Gastroesophageal sphincter (tissue), 4 donors: ENCODE data around the gene COQ10A. TPM values are rescaled to one million over a fixed set of nuclear protein-coding genes. Genes with fewer than 3 reads are reported as not detected.
A peak's percentile ranks its signal among the peaks of the same experiment; 100 is the strongest.

ENCODE experiments used
- ATAC-seq: fragments of 150-250 bp; one replicate; pipeline ENCODE4 v1.9.1; 2016; ENCODE audit warnings: mild to moderate bottlenecking, moderate library complexity
- H3K27ac ChIP-seq, 4 donors: fragments of 200-600 bp; sonication (generic) in 3 of 4; 1 replicate in 3 of 4; 2 replicates in 1 of 4; pipeline ENCODE4 v1.5.1; 2016 to 2019
- H3K27me3 ChIP-seq: fragments of 200-600 bp; sonication (generic); one replicate; pipeline ENCODE4 v1.5.1; 2019
- H3K36me3 ChIP-seq, 2 donors: fragments of 200-600 bp; sonication (generic); one replicate each; pipeline ENCODE4 v1.5.1; 2019; ENCODE audit warnings: control low read depth in 1 of 2
- H3K4me1 ChIP-seq, 3 donors: fragments of 200-600 bp; sonication (generic); 1 replicate in 2 of 3; 2 replicates in 1 of 3; pipeline ENCODE4 v1.5.1; 2016 to 2019; ENCODE audit warnings: control low read depth in 2 of 3
- H3K4me3 ChIP-seq, 2 donors: fragments of 200-600 bp; sonication (generic); one replicate each; pipeline ENCODE4 v1.5.1; 2019; ENCODE audit warnings: mild to moderate bottlenecking in 1 of 2, moderate library complexity in 1 of 2
- H3K9me3 ChIP-seq, 3 donors: fragments of 200-600 bp; sonication (generic); one replicate each; pipeline ENCODE4 v1.5.1; 2017 to 2019; ENCODE audit warnings: control low read depth in 2 of 3
- CTCF ChIP-seq, 4 experiments: fragments of 200-600 bp in 2 of 4; fragments of 450-650 bp in 2 of 4; sonication (generic) in 1 of 4; IDR thresholded peaks; one replicate each; pipeline ENCODE4 v1.5.1; 2017 to 2019; ENCODE audit warnings: antibody characterized with exemption in 4 of 4, mild to moderate bottlenecking in 2 of 4, moderate library complexity in 2 of 4
- EP300 ChIP-seq: sonication (generic); formaldehyde crosslinking; IDR thresholded peaks from one replicate; pipeline ENCODE4 v1.6.1; 2017; ENCODE audit warnings: antibody characterized with exemption, mild to moderate bottlenecking
- POLR2A ChIP-seq, 2 donors: fragments of 450-650 bp; IDR thresholded peaks; one replicate each; pipeline ENCODE4 v1.6.1; 2017; ENCODE audit warnings: antibody characterized with exemption in 2 of 2, mild to moderate bottlenecking in 2 of 2, moderate library complexity in 1 of 2
- POLR2AphosphoS5 ChIP-seq: sonication (generic); formaldehyde crosslinking; IDR thresholded peaks from one replicate; pipeline ENCODE4 v1.6.1; 2017; ENCODE audit warnings: antibody characterized with exemption
- WGBS, 2 donors: methylation state at CpG; one replicate each; pipeline ENCODE4 v1.1.5; 2018; ENCODE audit warnings: low coverage in 1 of 2; 5-methylcytosine and 5-hydroxymethylcytosine counted together
- total RNA-seq, 4 donors: library from RNA; depleted of rRNA; stranded (reverse); fragments of >200 nt; gene quantifications; one replicate each; pipeline ENCODE4 v1.1.0, GENCODE V29; 2016

COQ10A gene
- total RNA-seq, 4 donors from 2014 or later, result 9.3 to 18.4 (median 12.5) TPM

GRCh38 chr12:56299853-56300643, 33.3 kb downstream of the COQ10A start, which contains the start of gene CS:
Gene CS (minus strand): TSS chr12:56300330. CDS start chr12:56300201, 129 bp downstream.
- Histone ChIP-seq H3K36me3 (peaks cover 0 to 19% of the 10 kb centered on the region in 2 donors), H3K9me3 (no peaks in the 10 kb centered on the region), H3K4me3 (peak within 1 kb of the TSS; percentile 80 to 87), H3K4me1 (peaks cover 6 to 70% (median 21%) of the 10 kb centered on the region in 3 donors), H3K27me3 (no peaks in the 10 kb centered on the region), H3K27ac (peak within 1 kb of the TSS; percentile 87 to 96 (median 95))
- WGBS, 2 donors, result 0% methylated on average over 7 to 9 of the region's 63 CpGs
- peak; percentile 99 for ATAC-seq
- peak; percentile 72 to 82 for TF ChIP-seq POLR2A (IDR thresholded peaks at IDR 0.05)
- no peak for TF ChIP-seq EP300
- TF ChIP-seq CTCF (IDR thresholded peaks at IDR 0.05), result no peak
- TF ChIP-seq POLR2AphosphoS5, result peak; percentile 60

GRCh38 chr12:56300644-56301464, 34.1 kb downstream of the COQ10A start:
- TF ChIP-seq POLR2A (IDR thresholded peaks at IDR 0.05), result no peak
- TF ChIP-seq CTCF (IDR thresholded peaks at IDR 0.05), result no peak
- TF ChIP-seq POLR2AphosphoS5, result no peak
- TF ChIP-seq EP300, result no peak
- peak; percentile 50 for ATAC-seq
- no peaks in the 10 kb centered on the region for H3K27me3 ChIP-seq
- H3K4me1 ChIP-seq, result peaks cover 6 to 63% (median 21%) of the 10 kb centered on the region in 3 donors
- H3K27ac ChIP-seq, result peak overlapping the region; percentile 87 to 96 (median 95)
- peak overlapping the region; percentile 80 to 87 for H3K4me3 ChIP-seq
- H3K36me3 ChIP-seq, result peaks cover 0 to 22% of the 10 kb centered on the region in 2 donors
- no peaks in the 10 kb centered on the region for H3K9me3 ChIP-seq
- 42 to 45% methylated on average over 6 to 8 of the region's 21 CpGs for WGBS, 2 donors

- TF ChIP-seq CTCF (IDR thresholded peaks at IDR 0.05) (no peak), POLR2A (IDR thresholded peaks at IDR 0.05) (no peak), POLR2AphosphoS5 (no peak), EP300 (no peak)
- no peak for ATAC-seq
- 84% methylated on average over 2 of the region's 3 CpGs; no CpG with 5 or more reads in 1 of the 2 donors for WGBS, 2 donors
- Histone ChIP-seq H3K36me3 (peaks cover 0 to 55% of the 10 kb centered on the region in 2 donors), H3K27ac (no peak overlapping the region), H3K4me1 (peaks cover 0 to 29% (median 9%) of the 10 kb centered on the region in 3 donors), H3K9me3 (no peaks in the 10 kb centered on the region), H3K4me3 (no peak overlapping the region), H3K27me3 (no peaks in the 10 kb centered on the region)
Measured at GRCh38 chr12:56304276-56304675, 37.5 kb downstream of the COQ10A start.

- no peak for TF ChIP-seq EP300
- no peak for TF ChIP-seq POLR2AphosphoS5
- TF ChIP-seq POLR2A (IDR thresholded peaks at IDR 0.05), result no peak
- TF ChIP-seq CTCF (IDR thresholded peaks at IDR 0.05), result no peak
- Histone ChIP-seq H3K36me3 (peaks cover 0 to 62% of the 10 kb centered on the region in 2 donors), H3K4me3 (no peak overlapping the region)
Measured at GRCh38 chr12:56304872-56305590, 38.3 kb downstream of the COQ10A start.

More at GRCh38 chr12:56304872-56305590, 38.3 kb downstream of the COQ10A start:
- H3K27ac ChIP-seq, result no peak overlapping the region
- H3K4me1 ChIP-seq, result peaks cover 0 to 27% (median 9%) of the 10 kb centered on the region in 3 donors
- no peaks in the 10 kb centered on the region for H3K9me3 ChIP-seq
- ATAC-seq, result no peak
- 88 to 89% methylated on average over 3 to 5 of the region's 8 CpGs for WGBS, 2 donors
- no peaks in the 10 kb centered on the region for H3K27me3 ChIP-seq
